ENCODE results near the gene THEMIS. TPM values are rescaled to one million over a fixed set of nuclear protein-coding genes. Genes with fewer than 3 reads are reported as not detected.

THEMIS gene
- total and polyA plus RNA-seq, 2 of the 4 experiments (the other 2 are of a cell fraction) = not detected

DNA sequence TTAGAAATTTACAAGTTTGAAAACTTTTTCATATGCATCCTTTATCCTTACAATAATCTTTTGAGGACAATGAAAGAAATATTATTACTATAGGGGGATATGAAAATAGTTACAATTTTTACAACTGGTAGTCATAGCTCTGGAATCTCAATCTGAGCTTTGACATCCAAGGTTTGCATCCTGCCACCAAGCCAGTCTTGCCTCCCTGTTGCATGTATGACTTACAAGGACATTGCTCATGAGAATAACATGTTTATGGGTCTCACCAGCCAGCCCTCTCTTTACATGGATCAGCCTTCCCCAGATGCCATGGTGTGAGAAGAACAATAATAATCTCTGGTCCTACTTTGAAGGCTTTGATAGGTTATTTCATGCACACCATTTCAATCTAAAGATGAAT is 67.5 kb downstream of the THEMIS start:
- ATAC-seq (ENCODE audit: low read depth) (no peak), DNase-seq (peak; percentile 3)
- Histone ChIP-seq H2AK5ac (ENCODE audit: low read depth, low read length) (no peak overlapping the region), H2BK15ac (ENCODE audit: low read depth, low read length) (no peak overlapping the region), H3K27ac (ENCODE audit: insufficient read depth, low read length) (no peak overlapping the region), H2AK9ac (replicated peaks; ENCODE audit: low read depth, low read length, poor library complexity) (no peak overlapping the region), H3K4me1 (ENCODE audit: control insufficient read depth, insufficient read depth, low read length) (no peaks in the 10 kb centered on the region), H3K9me1 (ENCODE audit: insufficient read depth, low read length) (no peaks in the 10 kb centered on the region), H2BK20ac (ENCODE audit: low read depth, low read length) (no peak overlapping the region), H2AFZ (replicated peaks; ENCODE audit: low read length, poor library complexity) (no peak overlapping the region), H3K4ac (ENCODE audit: low read depth, low read length) (no peak overlapping the region), H3K9me3 (ENCODE audit: control insufficient read depth, insufficient read depth, low read length) (no peaks in the 10 kb centered on the region), H3K4me2 (ENCODE audit: low read depth, low read length) (no peak overlapping the region), H3K27me3 (ENCODE audit: control insufficient read depth, insufficient read depth, low read length) (no peaks in the 10 kb centered on the region), H4K8ac (ENCODE audit: low read depth in 2 of 2, low read length in 2 of 2) (no peak overlapping the region), H3K4me3 (ENCODE audit: insufficient read depth, low read depth, low read length) (no peak overlapping the region), H3K9ac (ENCODE audit: low read depth, low read length) (no peak overlapping the region), H3K23ac (ENCODE audit: low read depth, low read length) (no peak overlapping the region), H4K5ac (ENCODE audit: low read depth, low read length) (no peak overlapping the region), H3K36me3 (ENCODE audit: control insufficient read depth, insufficient read depth, low read length) (no peaks in the 10 kb centered on the region), H3K79me1 (ENCODE audit: low read depth in 1 of 2, low read length in 2 of 2) (no peaks in the 10 kb centered on the region), H4K20me1 (ENCODE audit: insufficient read depth, low read length) (no peaks in the 10 kb centered on the region), H3K18ac (ENCODE audit: low read depth, low read length) (no peak overlapping the region), H2BK5ac (ENCODE audit: low read depth, low read length, poor library complexity, severe bottlenecking) (no peak overlapping the region), H4K91ac (ENCODE audit: insufficient read depth, low read depth, low read length) (no peak overlapping the region), H2BK120ac (ENCODE audit: low read depth, low read length) (no peak overlapping the region), H3K14ac (replicated peaks; ENCODE audit: low read depth, low read length) (0 out of 2 replicates have a peak overlapping the region, but pooled peaks have one; percentile 52), H3K56ac (ENCODE audit: extremely low read depth, insufficient read depth, low read length) (no peak overlapping the region)
- in situ Hi-C loops (cut with MboI; ENCODE audit: low sequenced_read_pairs) = no loop called here
- BruUV-seq (replicated peaks) = no TSS peak
- CTCF ChIA-PET = no interaction called here
- intact Hi-C loops (cut with micrococcal nuclease) = no loop called here
- POLR2A ChIA-PET (ENCODE audit: unreplicated experiment) = no interaction called here
- dilution Hi-C loops (cut with HindIII; ENCODE audit: low sequenced_read_pairs, unreplicated experiment) = no loop called here
- no peak for TF ChIP-seq RCOR1 (IDR thresholded peaks at IDR 0.05; ENCODE audit: insufficient replicate concordance, low read length)
- no peak for TF ChIP-seq RFX5 (IDR thresholded peaks at IDR 0.05; ENCODE audit: low read depth, low read length)
- no peak for TF ChIP-seq CTCF (conservative IDR thresholded peaks at IDR 0.05; ENCODE audit: low read depth, low read length)

All from IMR-90 (cell line).